HG02970 (cell line): ENCODE measurements around the gene TMEM176B.

Experiments used
- ATAC-seq: cut with Tn5 transposase; IDR thresholded peaks from one replicate; pipeline ENCODE4 v1.9.1; 2021; ENCODE audit warnings: mild to moderate bottlenecking, moderate library complexity, moderate number of reproducible peaks; ENCODE audit not compliant: unreplicated experiment, low FRiP score

TMEM176B gene

DNA sequence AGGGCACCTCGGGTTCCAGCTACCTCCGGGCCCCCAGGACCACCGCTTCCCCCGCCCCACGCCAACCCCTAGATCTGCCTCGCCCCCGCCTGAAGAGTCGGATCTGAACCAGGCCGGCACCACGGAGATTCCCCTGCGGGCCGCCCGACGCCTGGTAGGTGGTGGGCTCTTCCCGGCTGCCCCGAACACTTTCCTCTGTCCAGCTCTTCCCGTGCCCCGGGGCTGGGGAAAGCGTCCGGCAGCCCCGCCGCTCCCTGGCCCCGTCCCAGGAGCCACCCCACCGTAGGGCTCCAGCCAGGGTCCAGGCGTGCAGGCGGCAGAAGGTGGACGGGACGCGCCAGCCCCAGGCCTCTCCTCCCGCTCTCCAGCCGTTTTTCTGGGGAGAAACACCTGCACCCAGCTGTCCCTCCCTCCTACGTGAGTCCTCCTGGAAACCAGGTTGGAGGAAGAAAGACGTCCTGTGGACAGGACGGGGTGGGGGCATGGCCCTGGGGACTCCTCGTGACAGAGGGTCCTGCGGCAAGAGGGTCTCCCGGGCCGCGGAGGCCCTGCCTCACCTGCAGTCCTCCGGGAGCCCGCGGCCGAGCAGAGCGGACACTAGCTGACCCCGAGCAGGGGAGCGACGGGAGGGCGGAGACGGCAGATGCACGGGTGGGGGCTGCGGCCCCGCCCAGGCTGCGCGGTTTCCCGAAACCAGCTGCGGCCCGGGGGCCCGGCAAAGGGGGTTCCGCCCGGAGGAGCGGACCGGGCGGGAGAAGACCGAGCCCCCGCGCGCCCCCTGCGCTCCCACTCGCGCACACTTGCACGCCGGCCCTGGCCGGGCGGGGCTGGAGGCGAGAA, at the start of gene TMEM176B:
Gene TMEM176B (minus strand): TSS at position 624 of the 840 bp plus-strand sequence. CDS start 3,795 bp downstream, outside the sequence.
- ATAC-seq, result no peak

DNA sequence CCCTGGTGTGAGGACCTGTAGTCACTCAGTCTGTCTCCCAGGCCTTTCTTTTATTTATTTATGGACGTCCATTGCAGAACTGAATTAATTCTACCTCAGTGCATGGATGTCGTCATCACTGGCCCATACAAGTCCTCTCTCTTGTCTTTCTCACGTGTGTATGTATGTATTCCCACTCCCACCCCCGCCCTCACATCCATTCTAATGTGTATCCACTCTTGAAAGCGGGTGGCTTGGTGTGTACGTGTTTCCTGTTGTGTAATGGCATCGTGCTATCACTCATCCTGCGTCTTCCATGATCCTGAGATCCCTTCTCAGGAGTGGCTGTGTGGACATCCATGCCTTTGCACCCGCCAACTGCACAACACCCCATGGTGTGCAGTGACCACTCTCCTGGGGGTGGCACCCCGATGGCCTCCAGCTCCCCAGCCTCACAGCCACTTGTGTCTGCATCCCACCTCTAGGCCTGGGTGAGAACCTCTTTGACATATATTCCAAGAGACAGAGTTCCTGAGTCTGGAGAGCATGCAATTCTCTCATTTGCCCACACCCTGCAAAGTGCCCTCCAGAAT, 49.1 kb upstream of the TMEM176B start:
- ATAC-seq, result no peak

DNA sequence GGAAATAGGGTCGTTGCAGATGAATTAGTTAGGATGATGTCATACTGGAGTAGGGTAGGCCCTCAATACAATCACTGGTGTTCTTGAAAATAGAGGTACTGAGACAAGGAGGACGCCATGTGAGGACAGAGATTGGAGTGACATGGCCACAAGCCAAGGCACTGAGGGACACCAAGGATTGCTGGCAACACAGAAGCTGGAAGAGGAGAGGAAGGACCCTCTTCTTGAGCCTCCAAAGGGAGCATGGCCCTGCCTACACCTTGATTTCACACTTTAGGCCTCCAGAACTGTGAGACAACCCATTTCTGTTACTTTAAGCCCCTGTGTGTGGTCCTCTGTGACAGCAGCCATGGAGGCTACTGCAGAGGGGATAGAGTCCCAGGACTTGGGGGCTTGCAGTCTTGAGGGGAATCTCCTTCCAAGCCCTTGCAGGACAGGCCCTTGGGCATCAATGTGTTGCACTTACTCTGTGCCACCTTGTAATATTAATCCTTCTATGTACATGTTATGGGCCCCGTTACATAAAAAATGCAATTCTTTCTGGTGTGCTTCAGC, 48.5 kb upstream of the TMEM176B start:
- ATAC-seq, result no peak

DNA sequence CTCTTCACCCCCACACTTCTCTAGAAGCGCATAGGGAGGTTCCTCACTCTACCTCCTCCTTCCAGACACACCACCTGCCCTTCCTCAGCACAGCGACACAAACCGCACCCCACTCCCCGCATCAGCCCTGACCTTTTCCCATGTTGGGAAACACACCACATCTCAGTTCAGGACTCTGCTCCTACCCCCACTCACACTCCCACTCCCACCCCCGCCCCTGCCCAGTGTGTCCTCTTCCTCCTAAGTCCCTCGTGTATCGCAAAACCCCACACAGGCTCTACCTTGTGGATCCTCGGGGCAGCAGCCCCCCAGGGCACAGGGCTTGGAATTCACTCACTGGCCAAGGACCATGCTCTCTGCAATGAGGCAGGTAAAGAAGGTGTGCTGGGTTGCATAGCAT, 47.9 kb upstream of the TMEM176B start:
- no peak for ATAC-seq

DNA sequence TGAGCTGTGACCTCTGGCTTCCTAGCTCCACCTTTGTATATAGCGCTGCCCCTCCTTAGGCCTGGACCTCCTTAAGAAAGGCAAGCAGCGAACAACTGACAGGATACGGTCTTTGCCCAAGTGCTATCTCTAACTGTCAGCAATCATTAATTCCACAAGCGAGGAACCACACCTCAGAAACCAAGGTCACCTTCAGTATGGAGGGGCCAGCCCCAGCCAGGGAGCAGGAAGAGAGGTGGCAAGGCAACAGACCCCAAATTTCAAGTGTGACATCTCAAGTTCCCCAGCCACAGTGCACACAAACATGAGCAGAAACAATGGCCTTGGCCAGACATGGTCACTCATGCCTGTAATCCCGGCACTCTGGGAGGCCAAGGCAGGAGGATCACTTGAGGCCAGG, 47.4 kb upstream of the TMEM176B start:
- no peak for ATAC-seq

DNA sequence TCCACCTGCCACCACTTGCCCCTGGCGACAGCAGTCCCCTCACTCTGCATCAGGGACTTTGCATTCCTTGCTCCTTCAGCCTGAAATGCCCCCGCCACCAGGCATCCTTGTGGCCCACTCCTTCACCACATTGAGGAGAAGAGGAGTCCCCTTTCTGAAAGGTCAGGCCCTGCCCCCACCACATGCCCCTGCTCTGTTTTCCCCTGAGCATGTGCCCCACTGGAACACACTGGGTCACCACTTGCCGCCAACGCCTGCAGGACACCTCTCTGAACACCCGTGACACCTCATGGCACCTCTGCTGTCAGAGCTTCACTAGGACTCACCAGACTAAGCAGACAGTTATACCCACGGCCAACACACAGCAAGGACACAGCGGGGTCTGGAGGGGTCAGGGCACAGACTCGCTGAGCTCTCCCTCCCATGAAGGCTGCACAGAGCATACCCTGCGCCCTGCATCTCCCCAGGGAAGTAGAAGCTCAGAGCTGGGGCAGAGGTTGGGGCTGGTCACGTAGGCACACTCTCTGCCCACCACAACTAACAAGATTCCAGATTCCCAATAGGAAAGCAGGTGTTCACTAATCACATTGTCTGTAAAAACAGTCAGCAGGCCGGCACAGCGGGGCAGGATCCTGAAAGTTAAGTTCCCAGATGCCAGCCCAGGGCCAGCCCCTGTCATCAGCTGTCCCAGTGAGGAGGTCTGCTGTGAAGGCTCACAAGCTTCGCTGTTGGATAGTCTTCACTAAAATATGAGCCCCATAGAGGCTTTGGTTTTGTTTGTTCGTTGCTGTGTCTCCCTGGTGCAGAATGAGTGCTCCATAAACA, 46.3 kb upstream of the TMEM176B start:
- ATAC-seq, result no peak

DNA sequence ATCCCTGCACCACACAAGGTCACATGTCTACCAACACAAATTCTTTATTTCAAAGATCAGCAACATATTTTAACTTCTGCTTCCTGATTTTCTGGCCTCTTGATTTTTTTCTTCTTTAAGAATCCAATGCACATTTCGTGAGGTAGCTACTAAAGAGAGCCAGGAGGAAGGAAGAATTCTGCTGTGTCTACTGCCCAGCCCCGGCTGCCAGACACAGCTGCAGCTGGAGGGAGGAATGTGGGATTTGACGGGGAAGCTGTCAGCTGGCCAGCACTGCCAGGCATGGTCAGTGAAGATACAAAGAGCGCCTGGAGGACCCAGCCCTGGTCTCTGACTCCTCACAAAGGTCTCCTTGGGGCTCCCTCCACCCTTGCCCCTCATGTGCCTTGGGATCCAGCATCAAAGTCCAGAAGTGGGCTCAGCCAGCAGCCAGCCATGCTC, 45.3 kb upstream of the TMEM176B start:
- ATAC-seq, result no peak

DNA sequence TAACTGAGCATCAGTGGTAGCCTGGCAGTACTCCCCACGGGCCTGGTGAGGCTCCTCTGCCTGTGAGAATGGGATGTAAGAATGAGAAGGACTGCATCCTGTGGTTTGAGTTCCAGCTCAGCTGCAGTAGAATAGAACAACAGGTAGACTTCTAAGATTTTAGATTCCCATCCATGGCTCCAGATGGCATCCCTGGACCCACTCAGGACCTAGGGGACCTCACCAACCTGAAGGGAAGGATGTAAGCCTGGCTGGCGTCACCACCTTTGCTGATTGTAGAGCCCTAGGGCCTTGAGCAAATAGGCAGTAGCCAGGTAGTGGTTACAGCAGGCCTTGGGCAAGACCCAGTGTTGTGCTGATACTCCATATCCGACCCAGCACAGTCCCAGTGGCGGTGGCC, 42.6 kb upstream of the TMEM176B start:
- no peak for ATAC-seq

DNA sequence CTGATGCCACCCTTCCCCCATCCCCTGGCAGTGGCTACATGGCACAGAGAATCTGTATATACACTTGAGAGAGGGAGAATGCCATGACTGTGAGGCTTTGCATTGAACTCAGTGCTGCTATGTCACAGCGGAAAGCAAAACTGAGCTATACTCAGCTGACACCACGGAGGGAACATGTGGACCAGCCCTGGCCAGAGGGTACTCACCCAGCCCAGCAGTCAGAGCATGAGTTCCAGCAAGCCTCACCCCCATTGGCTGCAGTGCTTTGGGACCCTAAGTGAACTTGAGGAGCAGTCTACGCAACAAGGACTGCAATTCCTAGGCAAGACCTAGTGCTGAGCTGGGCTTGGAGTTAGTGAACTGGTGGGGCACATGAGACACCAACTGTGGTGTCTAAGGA, 41.9 kb upstream of the TMEM176B start:
- ATAC-seq, result no peak

DNA sequence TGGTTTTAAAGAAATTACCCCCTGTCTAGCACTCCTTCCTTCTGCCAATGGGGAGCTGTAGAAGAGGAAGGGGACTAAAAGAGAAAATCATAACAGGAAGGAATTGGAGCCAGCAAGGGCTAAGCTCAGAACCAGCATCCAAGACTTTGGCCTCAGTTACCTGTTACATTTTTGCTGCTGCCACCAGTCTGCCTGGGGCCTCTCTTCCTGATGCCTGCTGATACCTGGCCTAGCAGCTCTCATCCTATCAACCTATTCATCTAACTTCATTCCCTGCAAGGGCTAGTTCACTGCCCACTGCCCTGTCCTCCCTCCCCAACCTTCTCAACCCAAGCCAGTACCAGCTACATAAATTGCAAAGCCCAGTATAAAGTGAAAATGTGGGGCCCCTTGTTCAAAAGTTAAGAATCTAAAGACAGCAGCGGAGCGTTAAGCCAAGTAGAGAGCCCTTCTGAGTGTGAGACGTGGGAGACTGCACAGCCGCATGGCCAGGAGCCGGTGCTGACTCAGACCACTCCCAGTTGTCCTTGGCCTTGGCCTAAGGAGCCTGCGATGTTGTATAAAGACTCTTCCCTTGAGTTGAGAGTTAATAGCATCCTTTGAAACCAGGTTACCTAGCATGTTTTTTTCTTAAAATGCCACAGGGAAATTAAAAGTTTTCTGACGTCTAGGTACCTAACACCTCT, 38.9 kb upstream of the TMEM176B start:
- no peak for ATAC-seq

DNA sequence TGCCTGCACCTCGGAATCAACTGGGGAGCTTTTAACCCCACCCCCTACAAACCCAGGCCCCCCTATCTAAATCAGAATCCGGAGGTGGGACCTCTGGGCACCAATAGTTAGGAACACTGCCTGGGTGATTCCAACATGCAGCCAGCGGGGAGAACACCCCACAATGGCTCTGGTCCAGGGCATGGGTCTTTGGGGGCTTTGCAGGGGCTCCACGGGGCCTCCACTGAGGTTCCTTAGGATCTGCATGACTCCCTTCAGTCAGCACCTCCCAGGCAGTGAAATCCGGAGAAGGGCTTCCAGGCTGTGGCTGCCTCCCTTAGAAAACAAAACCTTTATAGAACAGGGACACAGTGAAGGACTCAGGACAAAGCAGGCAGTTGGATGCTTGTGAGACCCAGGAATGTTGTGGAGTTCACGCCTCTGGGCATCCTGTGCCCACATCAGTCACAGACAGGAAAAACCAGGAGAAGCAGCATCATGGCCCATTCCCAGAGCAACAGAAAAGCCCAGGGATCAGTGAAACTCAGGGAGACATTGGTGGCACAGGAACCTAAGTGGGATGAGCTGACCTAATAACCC, 35.6 kb upstream of the TMEM176B start:
- ATAC-seq, result no peak

DNA sequence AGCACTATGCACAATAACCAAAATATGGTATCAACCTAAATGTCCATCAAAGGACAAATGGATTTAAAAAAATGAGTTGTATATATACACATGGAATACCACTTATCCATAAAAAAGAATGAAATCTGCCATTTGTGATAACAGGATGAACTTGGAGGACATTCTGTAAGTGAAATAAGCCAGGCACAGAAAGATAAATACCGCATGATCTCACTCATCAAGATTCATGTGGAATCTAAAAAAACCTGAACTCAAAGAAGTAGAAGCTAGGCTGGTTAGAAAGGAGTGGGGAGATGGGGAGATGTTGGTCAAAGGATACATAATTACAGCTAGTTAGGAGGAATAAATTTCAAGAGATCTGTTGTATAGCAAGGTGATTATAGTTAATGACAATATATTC, 34.9 kb upstream of the TMEM176B start:
- no peak for ATAC-seq

DNA sequence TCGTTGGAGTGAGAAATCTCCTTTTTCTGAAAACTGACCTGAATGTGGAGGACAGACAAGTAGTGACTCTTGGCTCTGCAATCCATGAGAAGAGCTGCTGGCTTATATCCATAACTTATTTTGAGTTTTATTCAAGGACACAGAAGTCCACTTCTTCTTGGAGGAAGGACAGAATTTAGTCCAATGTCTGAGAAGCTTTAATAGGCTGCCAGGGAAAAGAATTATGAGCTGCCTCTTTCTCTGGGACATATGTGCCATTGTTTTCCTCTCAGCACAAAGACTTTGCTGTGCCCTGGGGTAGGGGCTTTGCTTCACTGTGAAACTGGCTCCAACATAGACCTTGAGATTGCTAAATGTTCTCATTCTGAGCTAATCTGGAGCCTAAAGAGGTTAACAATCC, 31.7 kb upstream of the TMEM176B start:
- no peak for ATAC-seq

DNA sequence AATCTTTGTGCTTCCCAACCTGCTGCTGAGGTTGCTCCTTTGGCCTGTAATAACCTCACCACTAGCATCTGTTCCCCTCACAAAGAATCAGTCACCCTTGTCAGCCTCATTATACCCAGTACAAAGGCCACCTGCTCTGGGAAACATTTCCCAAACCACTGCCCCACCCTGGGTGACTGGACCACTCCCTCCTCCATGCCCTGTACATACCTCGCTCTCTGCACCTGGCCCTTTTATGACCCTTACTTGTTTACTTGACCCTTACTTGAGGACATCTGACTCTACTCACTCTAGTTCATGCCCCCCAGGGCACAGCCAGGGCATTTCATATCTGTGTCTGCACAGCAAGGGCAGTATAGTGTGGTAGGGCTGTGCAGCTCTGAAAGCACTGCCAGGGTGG, 30.8 kb upstream of the TMEM176B start:
- no peak for ATAC-seq

DNA sequence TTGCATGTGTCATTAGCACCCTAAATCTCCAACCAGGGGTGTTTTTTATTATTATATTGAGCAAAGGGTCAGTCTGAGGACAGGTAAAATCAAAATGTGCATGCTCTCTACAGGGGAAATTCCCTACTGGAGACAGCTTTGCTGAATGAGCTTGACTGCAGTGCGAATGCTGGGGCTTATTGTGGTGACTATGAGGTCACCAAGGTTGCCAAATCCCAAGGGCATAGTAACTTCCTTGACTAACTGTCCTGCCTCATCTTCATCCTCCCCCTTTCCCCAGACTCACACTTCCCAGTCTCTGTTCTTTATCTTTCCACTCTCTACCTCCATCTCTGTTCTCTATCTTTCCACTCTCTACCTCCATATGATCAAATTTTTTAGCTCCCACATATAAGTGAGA, 29.3 kb upstream of the TMEM176B start:
- no peak for ATAC-seq

DNA sequence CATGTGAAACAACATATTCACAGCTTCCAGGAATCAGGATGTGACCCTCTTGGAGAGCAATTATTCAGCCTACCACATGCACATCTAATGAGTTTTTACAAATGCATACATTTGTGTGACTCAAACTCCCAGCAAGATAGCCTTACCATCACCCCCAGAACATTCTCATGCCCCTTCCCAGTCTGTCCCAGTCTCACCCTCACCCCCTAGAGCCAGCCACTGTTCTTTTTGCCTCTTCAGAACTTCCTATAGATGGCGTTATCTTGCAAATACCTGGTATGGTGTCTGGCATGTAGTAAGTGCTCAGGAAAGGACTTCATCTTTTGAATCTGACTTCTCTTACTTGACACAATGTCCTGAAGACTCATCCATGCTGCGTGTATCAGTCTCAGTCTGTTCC, 28.2 kb upstream of the TMEM176B start:
- ATAC-seq, result no peak

DNA sequence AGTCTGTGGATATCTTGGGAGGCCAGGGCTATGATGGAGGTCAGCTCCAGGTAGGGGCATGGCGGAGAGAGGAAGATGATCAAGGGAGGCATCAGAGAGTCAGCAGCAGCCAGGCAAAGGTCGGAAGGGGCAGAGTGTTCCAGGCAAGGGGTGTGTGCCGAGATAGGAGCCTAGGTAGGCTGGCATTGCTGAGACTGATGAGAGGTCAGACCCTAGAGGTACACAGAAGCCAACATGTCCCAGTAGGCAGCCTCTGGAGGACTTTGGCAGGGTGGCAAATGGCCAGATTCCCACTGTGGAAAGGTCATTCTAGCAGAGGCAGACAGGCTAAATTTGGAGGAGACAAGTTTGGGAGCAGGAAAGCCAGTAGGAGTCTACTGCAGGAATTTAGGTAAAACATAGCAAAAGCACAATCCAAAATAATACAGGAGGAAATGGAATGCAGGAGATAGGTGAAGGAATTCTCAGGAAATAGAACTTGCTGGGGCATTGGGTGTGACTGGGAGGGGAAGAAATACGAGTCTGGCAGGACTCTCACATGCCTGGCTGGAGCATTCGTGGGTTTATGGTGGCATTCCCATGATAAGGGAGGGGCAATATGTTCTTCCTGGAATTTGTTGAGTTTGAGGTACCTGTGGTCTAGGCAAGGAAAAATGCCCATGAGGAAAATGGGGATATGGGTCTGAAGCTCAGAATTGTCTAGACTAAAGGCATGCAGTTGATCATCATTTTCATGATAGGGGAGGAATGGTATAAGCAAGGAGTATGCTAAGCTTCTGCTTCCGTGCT, 26.1 kb upstream of the TMEM176B start:
- ATAC-seq, result no peak

DNA sequence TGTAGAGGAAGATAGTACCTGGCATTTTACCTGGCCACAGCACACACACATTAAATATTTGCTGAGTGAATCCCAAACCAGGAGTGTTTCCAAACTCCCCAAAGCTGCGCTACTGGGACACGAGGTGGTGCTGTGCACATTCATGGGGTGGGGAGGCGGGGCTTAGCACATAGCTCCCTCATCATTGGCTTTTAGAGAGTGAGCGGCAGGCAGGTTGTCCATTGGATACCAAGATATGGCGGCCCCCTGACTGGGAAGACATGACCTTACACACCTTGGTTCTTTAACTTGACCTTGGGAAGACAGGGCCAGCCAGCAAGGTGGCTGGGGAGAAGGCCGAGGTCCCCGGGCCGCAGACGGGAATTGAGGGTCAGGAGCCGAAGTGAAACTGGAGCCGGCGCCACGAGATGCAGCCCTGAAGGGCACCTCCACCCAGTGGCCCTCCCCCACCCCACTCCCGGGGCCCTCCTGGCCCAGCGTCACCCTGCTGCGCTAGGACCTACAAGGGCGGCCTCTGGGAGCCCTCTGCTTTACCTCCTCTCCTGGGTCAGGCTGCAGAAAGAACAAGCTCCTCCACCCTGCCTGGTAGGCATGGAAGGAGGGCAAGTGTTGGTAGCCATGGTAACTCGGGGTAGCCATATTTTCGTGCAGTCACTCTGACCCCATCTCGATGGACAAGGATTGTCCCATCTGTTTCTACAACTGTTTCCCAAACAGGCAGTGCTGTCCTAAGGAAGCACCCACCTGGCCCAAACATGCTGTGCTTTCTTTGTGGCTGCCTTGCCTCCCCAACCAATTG, 24.4 kb upstream of the TMEM176B start:
- ATAC-seq, result no peak
